ENCODE measurements around the gene FOXL1. TPM values are rescaled to one million over a fixed set of nuclear protein-coding genes. Genes with fewer than 3 reads are reported as not detected.

The FOXL1 gene
- total RNA-seq, 2 experiments from 2014 or later, result not detected

- Mint-ChIP-seq H3K36me3 (ENCODE audit: low read depth) (no peaks in the 10 kb centered on the region), H3K4me1 (ENCODE audit: low read depth) (no peaks in the 10 kb centered on the region), H3K4me3 (no peak overlapping the region), H3K27me3 (peaks cover 7% of the 10 kb centered on the region), H3K9me3 (no peaks in the 10 kb centered on the region), H3K27ac (no peak overlapping the region)
- intact Hi-C loops (cut with micrococcal nuclease), result no loop called here
- ATAC-seq (no peak), DNase-seq (no peak)
- CTCF ChIA-PET, result no interaction called here
- no peak for TF ChIP-seq CTCF (IDR thresholded peaks at IDR 0.05)
- POLR2A ChIA-PET, result no interaction called here
Observed at GRCh38 chr16:86622700-86623615, 44.6 kb downstream of the FOXL1 start.

- Mint-ChIP-seq H3K4me1 (ENCODE audit: low read depth) (no peaks in the 10 kb centered on the region), H3K27me3 (peaks cover 7% of the 10 kb centered on the region), H3K36me3 (ENCODE audit: low read depth) (no peaks in the 10 kb centered on the region), H3K9me3 (no peaks in the 10 kb centered on the region), H3K4me3 (no peak overlapping the region), H3K27ac (no peak overlapping the region)
- no peak for DNase-seq
- CTCF ChIA-PET, result no interaction called here
- no peak for ATAC-seq
- intact Hi-C loops (cut with micrococcal nuclease), result no loop called here
- POLR2A ChIA-PET, result interaction anchor here (1.7 kb wide), 1 partner anchor 17 kb away, joined by 5 read pairs; no protein-coding TSS in a partner anchor
- no peak for TF ChIP-seq CTCF (IDR thresholded peaks at IDR 0.05)
Observed at GRCh38 chr16:86625029-86625428, 46.7 kb downstream of the FOXL1 start.

- Mint-ChIP-seq H3K4me3 (no peak overlapping the region), H3K4me1 (ENCODE audit: low read depth) (no peaks in the 10 kb centered on the region), H3K27me3 (peaks cover 7% of the 10 kb centered on the region), H3K9me3 (no peaks in the 10 kb centered on the region), H3K27ac (no peak overlapping the region), H3K36me3 (ENCODE audit: low read depth) (no peaks in the 10 kb centered on the region)
- POLR2A ChIA-PET, result no interaction called here
- ATAC-seq (no peak), DNase-seq (no peak)
- intact Hi-C loops (cut with micrococcal nuclease), result no loop called here
- no peak for TF ChIP-seq CTCF (IDR thresholded peaks at IDR 0.05)
- CTCF ChIA-PET, result no interaction called here
Observed at GRCh38 chr16:86625821-86626220, 47.5 kb downstream of the FOXL1 start.

GRCh38 chr16:86626284-86626683, 47.9 kb downstream of the FOXL1 start:
- CTCF ChIA-PET, result no interaction called here
- DNase-seq (no peak), ATAC-seq (no peak)
- Mint-ChIP-seq H3K27ac (no peak overlapping the region), H3K4me3 (no peak overlapping the region), H3K27me3 (peaks cover 7% of the 10 kb centered on the region), H3K9me3 (no peaks in the 10 kb centered on the region), H3K36me3 (ENCODE audit: low read depth) (no peaks in the 10 kb centered on the region), H3K4me1 (ENCODE audit: low read depth) (no peaks in the 10 kb centered on the region)
- POLR2A ChIA-PET, result no interaction called here
- no peak for TF ChIP-seq CTCF (IDR thresholded peaks at IDR 0.05)
- intact Hi-C loops (cut with micrococcal nuclease), result no loop called here

GRCh38 chr16:86626966-86627365, 48.6 kb downstream of the FOXL1 start:
- H3K9me3 Mint-ChIP-seq, result no peaks in the 10 kb centered on the region
- no peaks in the 10 kb centered on the region for H3K4me1 Mint-ChIP-seq (ENCODE audit: low read depth)
- TF ChIP-seq CTCF (IDR thresholded peaks at IDR 0.05), result no peak
- ATAC-seq, result no peak
- no peak overlapping the region for H3K4me3 Mint-ChIP-seq
- peaks cover 9% of the 10 kb centered on the region for H3K27me3 Mint-ChIP-seq
- CTCF ChIA-PET, result no interaction called here
- H3K36me3 Mint-ChIP-seq (ENCODE audit: low read depth), result no peaks in the 10 kb centered on the region
- no peak overlapping the region for H3K27ac Mint-ChIP-seq
- intact Hi-C loops (cut with micrococcal nuclease), result no loop called here
- POLR2A ChIA-PET, result no interaction called here
- no peak for DNase-seq
